HG02623 (cell line): Measurements from ENCODE around the gene CARD9.

Source experiments
- ATAC-seq: cut with Tn5 transposase; IDR thresholded peaks from one replicate; pipeline ENCODE4 v1.9.1; 2021; ENCODE audit warnings: moderate library complexity; ENCODE audit not compliant: unreplicated experiment

Gene CARD9

DNA sequence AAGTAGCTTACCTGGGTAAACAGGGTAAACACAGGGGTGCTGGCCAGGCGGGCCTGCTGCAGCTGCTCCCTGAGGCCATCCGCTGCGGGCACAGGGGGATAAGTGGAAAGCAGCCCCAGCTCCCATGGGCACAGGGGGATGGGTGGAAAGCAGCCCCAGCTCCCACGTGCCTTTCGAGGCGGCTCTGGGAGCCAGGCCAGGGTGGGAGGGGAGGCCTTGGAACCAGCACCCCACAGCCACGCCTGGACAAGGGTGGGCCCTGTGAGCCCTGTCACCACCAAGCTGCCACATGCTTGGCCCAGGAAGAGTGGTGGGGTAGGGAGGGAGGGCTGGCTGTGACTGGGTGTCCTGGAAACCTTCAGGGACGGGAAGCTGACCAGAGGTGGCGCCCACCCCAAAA lies 7.8 kb upstream of the CARD9 start:
- ATAC-seq, result no peak

DNA sequence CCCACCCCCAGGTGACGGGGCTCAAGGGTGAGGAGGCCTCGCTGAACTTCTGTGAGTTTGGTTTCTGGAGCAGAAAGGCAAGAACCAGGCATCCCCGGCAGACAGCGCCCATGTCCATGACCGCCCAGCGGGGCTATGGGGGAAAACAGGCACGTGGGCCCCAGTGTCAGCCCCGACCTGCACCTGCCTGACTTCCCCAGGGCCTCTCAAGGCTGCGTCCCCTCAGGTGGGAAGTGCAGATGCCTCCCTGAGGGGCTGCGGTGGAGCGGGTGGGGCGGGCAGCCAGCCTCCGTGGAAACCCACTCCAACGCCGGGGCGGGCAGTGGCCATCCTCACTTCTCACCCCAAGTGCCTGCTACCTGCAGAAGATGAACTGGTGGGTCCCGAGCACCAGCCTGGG lies 6.9 kb upstream of the CARD9 start:
- ATAC-seq, result no peak

DNA sequence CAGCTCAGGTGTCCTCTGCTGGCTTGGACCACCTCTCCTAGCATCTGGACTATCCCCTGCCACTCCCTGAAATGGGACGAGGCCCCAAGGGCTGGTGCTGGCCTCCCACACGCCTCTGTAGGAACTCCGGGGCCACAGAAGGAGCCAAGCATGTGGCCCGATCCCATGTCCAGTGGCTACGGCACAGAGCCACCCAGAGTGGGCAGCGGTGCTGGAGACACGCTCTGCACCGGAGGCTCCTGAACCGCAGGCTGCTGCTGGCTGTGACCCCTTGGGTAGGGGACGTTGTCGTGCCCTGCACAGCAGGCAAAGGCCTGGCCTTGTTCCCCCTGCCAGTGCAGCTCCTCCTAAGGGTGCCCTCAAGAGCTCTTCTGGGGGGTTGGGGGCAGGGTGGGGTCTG lies 6.4 kb upstream of the CARD9 start:
- ATAC-seq, result no peak

DNA sequence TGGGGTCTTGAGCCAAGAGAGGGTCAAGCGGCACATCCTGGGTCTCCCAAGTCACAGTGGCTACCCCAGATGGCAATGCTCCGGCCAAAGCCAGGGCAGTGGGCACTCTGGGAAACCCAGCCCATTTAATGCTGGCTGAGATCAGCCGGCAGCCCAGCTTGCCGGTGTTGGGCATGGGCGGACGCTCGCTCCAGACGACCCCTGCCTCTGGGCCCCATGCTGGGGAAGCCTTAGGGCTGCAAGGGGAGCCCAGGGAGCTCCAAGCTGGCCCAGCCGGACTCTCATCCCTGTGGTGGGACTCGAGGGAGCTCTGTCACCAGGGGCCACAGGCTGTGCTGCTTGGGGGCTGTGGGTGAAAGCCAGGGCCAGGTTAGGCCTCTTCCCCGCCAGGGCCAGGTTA lies 5.9 kb upstream of the CARD9 start:
- ATAC-seq, result no peak

DNA sequence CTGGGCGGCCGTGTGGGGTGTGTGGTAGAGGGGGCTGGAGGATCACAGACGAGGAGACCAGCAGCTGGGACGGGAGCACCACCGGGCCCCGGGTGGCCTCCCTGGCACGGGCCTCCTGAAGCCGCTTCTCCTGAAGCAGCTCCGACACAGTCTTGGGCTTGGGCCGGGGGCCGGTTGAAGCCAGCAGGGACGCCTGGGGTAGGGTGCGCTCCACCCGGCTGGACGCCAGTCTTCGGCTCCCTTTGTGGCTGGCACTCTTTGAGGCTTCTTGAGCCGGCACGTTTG lies 5.5 kb upstream of the CARD9 start:
- ATAC-seq, result no peak

DNA sequence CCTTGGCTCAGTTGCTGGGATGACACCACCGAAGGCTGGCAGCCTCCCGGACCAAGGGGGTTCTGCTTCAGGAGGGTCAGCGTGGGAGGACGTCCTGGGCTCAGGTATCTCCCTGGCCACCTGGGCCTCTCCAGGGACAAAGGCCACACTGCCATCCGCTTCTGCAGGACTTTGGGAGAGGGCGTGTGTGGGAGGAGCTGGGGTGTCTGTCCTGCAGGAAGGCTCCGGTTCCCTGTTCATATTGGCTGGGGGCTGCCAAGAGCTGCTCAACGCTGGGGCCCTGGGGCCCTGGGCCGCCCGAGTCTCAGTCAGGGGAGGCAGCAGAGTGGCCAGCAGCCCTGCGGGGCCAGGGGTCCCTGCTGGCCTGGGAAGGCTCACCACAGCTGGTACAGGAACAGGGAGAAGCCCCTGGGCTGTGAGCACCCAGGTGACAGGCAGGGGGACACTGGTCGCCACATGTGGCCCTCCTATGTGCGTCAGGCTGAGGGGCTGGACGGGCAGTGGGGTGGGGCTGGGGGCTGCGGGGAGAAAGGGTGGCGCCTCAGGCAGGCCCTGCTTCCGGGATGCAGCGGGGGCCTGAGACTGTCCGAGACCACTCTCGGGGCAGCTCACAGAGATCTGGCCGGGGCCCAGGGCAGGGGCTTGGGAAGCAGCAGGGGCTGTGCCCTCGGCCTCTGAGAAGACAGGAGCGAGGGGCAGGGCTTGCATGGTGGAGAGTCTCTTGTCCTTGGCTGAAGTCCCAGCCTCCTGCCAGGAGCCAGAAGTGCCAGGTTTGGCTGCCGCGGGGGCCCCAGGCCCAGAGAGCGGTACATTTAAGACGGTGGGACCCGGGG lies 4.9 kb upstream of the CARD9 start:
- ATAC-seq, result no peak

DNA sequence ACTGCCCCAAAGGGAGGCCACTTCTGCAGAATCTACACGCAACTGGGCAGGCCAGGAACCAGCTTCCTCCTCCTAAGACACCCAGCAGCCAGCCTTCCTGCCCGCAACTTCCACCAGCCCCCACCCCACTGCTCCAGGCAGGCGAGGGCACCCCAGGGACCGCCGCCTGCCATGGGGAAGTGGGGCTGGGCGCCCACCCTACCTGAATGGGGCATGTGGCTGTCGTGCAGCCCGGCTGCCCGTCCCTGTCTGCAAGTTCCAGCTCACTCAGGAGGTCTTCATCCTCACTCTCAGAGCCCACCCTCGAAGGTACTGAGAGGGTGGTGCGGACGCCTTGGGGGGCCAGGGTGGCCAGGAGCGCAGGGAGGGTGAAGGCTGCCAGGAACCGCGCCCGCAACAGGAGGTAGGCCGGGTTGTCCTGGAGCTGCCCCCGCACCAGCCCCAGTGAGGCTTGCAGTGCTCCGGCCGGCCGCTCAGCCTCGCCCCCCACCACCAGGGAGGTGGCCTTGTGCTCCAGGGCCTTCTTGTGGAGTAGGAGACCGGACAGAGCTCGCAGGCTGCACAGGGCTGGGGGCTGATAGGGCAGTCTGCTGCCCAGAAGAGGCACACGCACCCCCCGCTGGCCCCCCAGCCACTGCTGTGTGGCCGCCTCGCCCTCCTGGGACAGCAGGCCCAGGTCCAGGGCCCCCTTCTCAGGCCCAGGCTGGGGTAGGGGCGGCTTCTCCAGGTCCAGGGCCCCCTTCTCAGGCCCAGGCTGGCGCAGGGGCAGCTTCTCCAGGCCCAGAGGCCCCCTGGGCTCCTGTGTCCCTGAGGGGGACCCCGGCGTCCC lies 4.1 kb upstream of the CARD9 start:
- no peak for ATAC-seq

DNA sequence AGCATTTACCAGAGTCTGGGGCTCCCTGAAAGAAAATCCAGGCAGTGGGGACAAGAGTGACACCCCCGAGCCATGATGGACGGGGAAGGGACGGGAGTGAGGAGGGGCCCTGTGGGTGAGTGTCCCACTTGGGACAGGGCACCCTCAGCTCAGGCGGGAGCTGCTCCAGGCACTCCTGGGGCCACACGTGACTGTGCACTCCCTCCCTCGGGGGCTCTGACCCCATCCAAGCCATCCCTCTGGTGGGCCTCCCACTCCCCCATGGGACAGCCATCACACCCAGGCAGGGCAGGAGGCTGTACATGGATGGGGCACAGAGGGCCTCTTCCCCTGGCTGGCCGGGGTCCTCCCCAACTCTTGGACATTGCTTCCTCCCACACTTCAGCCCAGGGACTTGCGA lies 3.0 kb upstream of the CARD9 start:
- ATAC-seq, result no peak

DNA sequence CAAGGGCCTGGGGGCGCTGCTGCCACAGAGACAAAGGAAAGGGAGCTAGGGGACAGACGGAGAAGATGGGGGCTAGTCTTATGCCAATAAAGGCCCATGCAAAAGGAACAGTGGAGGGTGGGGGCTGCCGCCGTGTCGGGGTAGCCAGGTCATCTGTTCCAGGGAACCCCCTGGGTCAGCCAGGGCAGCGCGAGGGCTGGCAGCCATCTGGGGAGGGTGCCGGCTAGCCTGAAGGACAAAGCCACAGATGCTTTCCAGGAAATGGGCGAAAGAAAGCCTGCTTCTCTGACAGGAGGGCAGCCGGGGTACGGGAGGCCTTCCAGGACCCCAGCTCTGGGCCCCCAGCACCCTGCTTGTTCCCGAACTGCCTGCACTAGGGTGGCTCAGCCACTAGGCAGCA lies 1.6 kb upstream of the CARD9 start:
- ATAC-seq, result no peak

DNA sequence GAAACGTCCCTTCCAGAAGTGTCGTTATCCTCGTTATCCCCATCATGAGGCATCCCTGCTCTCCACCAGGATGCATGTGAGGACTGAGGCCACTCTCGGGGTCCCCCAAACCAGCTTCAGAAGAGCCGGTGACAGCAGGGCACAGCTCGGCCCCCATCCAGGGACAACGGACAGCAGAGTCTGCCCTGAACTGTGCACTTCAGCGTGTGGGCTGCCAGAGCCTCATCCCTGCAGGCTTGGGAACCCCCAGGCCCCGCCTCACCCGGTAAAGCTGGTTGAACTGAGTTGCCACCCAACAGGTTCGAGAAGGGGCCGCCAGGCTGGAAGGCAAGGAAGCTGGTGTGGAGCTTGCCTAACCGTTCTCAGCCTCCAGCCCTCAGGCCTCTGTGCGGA lies 710 bp upstream of the CARD9 start:
- no peak for ATAC-seq

DNA sequence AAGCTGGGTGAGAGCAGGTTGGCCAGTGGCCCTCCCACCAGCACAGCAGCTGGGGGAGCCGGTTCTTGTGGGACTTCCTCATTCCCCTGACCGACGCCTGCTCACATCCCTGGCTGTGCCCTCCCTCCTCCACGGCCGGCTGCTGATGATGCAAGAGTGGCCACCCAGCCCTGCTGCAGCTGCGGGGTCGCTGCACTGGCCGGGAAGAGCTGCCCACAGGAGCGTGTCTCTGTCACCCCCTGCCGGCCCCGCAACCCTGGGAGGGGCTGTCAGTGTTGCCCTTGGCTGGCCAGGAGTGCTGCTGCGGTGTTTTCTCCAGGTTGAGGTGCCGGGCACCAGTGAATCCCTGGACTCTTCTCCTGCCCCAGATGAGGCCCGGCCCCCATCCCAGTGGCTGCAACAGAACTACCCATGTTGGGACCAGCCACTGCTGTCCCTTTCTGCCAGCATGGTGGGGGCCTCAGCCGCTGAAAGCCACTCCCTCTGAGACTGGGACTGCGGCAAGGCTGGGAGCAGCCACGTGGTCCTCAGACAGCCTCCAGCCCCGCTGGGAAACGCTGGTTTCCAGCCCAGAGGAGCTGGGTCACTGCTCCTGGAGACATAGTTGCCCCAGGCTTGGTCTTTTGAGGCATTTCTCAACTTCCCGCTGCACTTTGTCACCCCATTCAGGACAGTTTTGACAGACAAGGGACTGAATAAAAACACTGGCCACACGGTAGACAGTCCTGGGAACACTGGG lies 739 bp downstream of the CARD9 start:
- no peak for ATAC-seq

DNA sequence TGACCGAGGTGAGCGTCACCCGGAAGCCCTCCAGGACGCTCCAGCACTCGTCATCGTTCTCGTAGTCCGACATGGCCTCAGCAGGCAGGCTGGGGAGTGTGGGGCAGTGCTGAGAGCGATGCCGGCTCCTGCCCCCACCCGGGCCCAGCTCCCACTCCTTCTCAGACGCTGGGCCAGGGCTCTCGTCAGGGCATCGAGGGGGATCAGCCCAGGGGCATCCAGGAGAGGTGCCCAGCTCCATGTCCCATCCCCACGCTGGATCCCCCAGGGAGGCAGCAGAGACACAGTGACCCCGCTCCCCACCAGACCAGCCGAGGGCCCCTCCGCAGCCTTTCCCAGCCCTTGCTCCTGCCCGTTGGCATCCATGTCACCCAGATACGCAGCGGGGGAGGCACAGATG lies 1.5 kb downstream of the CARD9 start:
- no peak for ATAC-seq

DNA sequence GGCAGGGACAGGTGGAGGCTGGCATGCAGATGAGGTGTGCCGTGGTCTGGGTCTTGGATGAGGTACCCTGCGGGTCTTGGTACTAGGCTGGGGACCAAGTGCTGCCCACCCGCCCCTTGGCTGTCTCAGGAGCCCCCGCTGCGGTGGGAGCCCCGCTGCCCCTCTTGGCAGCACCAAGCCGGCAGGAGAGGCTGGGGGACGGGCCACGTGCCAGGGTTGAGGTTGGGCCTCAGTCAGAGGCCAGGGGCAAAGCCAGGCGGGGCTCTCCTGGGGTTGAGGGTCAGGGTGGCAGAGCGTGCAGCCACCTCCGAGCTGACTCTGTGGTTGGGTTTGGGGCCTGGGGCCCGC lies 2.0 kb downstream of the CARD9 start:
- no peak for ATAC-seq

DNA sequence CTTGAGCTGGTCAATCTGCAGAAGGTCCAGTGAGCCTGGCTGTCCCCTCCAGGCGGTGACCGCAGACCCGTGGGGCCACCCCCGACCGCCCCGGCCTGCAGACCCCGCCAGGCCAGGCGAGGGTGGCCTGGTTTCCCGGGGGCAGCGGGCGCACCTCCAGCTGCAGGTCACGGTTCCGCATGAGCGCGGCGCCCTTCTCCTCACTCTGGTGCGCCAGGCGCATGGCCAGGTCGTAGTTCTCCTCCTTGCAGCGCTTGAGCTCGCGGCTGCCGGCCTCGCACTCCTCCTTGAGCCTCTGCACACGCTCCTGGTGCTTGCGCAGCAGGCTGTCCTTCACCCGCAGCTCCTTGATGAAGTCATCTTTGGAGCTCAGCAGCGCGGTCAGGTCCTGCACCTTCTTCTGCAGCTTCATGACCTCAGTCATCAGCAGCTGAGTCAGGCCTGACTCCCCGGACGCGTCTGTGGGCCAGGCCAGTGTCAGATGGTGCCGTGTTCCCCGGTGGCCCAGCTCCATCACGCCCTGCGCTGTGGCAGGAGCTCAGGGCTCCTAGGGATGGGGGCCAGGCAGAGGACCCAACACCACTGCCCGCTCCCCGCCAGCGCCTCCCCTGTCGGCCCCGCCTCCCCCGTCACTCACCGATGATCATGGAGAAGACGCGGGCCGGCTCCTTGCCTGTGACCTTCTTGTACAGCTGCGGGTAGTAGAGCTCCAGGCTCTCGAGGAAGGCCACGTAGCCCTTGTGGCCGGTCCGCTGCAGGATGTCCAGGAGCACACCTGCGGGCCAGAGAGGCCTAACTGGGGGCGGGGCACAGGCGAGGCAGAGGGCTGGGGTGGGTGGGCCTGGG lies 2.6 kb downstream of the CARD9 start:
- no peak for ATAC-seq

DNA sequence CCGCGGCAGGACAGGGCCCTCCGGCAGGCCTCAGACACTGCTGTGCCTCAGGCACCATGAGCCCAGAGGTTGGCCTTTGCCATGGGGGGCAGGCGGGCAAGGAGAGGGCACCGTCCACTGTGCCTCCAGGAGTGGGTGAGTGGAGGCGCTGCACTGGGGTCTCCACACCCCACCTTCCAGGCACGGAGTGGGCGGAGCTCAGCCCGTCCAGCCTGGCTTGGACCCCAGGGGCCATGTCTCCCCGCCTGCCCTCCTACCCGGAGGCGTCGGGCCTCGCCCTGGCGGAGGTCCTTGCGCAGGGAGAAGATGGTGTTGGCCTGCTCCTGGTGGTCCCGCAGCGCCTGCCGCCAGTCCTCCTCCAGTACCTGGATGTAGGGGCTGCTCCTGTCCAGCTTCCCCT lies 3.4 kb downstream of the CARD9 start:
- ATAC-seq, result no peak

DNA sequence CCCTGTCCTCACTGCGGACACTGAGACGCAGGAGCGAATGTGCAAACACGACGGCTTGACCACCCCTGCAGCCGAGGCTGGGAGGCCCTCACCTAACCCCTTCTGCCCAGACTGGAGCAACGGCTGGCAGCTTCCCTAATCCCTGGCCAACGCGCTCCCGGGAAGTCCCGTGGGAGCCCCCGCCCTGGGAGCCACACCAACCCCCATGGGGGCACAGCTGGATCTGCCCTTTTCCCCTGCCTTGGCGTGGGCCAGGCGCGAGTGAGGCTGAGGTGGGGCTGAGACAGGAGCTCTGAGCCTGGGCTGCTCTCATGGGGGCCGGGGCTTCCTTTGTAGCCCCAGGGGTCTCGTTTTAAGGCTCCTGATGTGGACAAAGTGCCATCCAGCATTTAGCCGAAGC lies 5.3 kb downstream of the CARD9 start:
- ATAC-seq, result no peak

DNA sequence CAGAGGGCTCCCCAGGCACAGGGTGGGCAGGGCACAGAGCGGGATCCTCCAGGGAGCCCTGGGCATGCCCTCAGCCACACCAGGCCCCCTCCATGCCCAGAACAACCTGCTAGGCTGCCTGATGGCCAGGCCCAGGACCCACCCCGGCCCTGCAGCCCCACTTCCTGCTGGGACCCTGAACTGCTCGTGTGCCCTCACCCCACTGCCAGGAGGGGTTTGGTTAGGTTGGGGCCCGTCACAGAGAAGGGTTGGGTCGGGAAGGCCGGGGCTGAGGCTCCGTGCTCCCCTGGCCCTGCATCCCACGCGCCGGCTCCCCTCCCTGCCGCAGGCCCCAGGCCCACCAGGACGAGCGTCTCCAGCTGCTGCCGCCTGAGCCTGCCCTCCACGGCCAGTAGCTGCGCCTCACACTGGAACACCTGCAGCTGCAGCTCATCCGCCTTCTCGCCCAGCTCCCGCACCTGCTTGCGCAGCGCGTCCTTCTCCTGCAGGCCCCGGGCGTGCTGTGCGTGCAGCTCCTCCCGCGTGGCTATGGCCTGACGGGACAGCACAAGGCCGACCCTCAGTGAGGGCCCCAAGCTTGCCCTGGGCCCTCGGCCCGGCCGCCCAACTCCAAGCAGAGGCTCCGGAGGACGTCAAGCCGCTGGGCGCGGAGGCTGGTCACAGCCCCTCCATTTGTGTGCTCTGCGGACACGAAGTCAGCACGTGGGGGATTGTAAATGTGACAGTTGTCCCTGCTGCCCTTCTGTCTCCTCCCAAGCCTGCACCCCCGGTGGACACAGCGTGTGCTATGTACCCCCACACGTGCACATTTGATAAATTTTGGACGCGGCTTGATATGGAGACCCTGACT lies 5.9 kb downstream of the CARD9 start:
- no peak for ATAC-seq

DNA sequence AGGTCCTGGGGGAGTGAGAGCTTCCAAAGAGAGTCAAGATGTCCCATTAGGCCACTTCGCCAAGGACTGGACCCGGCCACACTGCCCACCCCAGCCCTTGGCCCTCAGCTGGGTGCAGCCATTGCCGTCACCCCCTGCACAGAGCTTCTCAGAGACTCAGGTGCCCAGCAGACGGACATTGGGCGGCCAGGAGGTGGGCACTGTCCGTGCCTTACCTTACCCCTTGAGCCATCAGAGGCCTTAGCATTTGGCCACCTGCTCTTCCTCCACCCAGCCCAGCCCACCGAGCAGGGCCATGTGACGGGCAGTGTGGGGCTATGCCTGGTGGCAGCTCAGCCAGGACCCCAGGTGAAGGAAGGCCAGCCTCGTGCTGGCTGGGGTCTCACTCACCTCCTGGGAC lies 6.6 kb downstream of the CARD9 start:
- no peak for ATAC-seq

DNA sequence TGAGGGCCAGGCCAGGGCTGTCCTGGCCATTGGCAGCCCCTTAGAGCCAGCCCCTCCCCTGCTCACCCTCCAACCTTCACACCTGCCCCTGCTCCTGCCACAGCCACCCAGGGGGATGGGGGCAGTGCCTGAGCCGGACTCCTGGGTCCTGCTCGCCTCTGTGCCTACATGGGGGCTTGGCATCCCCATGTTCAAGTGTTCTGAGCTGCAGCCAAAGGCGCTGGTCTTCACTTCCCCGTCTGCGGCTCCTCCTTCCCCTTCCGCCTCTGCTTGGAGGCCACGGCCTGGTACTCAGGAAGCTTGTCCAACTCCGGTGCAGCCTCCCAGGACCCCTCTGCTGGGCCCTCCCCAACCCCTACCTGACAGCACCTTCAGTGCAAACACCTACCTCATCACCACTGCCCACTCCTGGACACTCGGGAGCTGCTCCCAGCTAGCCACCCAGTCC lies 7.7 kb downstream of the CARD9 start:
- ATAC-seq, result no peak
